Eye (tissue), 1 donor: ENCODE measurements around the gene CLDN16.

Experiments used
- DNase-seq: peaks from one replicate; pipeline ENCODE4 v3.0.0-alpha.2; 2015

Gene CLDN16

GRCh38 chr3:190381441-190381840, 6.5 kb upstream of the CLDN16 start:
- DNase-seq: no peak

- DNase-seq: no peak
Measured at GRCh38 chr3:190382082-190382481, 5.9 kb upstream of the CLDN16 start.

- DNase-seq: no peak
Measured at GRCh38 chr3:190384309-190384756, 3.6 kb upstream of the CLDN16 start.

- DNase-seq: peak; percentile 12
Measured at GRCh38 chr3:190385731-190386688, 2.0 kb upstream of the CLDN16 start.

GRCh38 chr3:190388703-190389102, 740 bp downstream of the CLDN16 start:
- no peak for DNase-seq

GRCh38 chr3:190396001-190396400, 8.0 kb downstream of the CLDN16 start:
- DNase-seq: no peak

- no peak for DNase-seq
Measured at GRCh38 chr3:190397889-190398288, 9.9 kb downstream of the CLDN16 start.

GRCh38 chr3:190399677-190400076, 11.7 kb downstream of the CLDN16 start:
- no peak for DNase-seq

- DNase-seq: no peak
Measured at GRCh38 chr3:190401963-190402362, 14.0 kb downstream of the CLDN16 start.

GRCh38 chr3:190404715-190405114, 16.8 kb downstream of the CLDN16 start:
- no peak for DNase-seq

- no peak for DNase-seq
Measured at GRCh38 chr3:190414297-190414696, 26.3 kb downstream of the CLDN16 start.

- no peak for DNase-seq
Measured at GRCh38 chr3:190424108-190424477, 36.1 kb downstream of the CLDN16 start.

GRCh38 chr3:190424478-190425439, 36.8 kb downstream of the CLDN16 start:
- DNase-seq: peak; percentile 63

GRCh38 chr3:190425833-190426232, 37.9 kb downstream of the CLDN16 start:
- DNase-seq: no peak

- DNase-seq: no peak
Measured at GRCh38 chr3:190426806-190427507, 39.0 kb downstream of the CLDN16 start.

GRCh38 chr3:190429681-190430080, 41.7 kb downstream of the CLDN16 start:
- DNase-seq: no peak

GRCh38 chr3:190430906-190431305, 42.9 kb downstream of the CLDN16 start:
- no peak for DNase-seq

GRCh38 chr3:190432216-190432615, 44.3 kb downstream of the CLDN16 start:
- no peak for DNase-seq

GRCh38 chr3:190433626-190434025, 45.7 kb downstream of the CLDN16 start:
- DNase-seq: no peak

- no peak for DNase-seq
Measured at GRCh38 chr3:190435618-190436017, 47.7 kb downstream of the CLDN16 start.

GRCh38 chr3:190436331-190436730, 48.4 kb downstream of the CLDN16 start:
- DNase-seq: no peak

- no peak for DNase-seq
Measured at GRCh38 chr3:190442240-190442639, 54.3 kb downstream of the CLDN16 start.

GRCh38 chr3:190443257-190443656, 55.3 kb downstream of the CLDN16 start:
- DNase-seq: no peak
